ENCODE measurements around the gene PEX11B.

The PEX11B gene

DNA sequence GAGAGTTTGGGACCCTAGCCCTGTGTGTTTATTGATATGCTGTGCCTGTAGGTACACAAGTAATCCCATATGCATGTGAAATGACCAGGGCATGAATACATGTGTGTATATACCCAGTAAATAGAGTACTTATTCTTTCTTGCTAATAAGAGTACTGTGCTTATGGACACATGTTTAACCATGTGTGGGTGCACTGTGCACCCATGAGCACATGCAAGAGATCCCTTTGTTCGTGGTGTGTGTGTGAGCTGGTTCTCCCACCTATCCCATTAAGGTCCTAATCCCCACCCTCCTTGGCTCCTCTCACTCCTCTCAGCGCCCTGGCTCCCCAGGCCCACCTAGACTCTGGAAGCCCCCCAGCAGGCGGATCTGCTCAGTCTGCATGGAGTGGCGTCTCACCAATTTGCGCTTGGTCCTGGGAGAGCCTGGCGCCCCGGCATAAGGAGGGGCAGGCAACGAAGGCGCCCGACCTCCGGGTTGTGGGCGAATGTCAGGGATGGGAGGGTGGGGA is 41.5 kb upstream of the PEX11B start:
- no peaks in the 10 kb centered on the region for H3K9me3 ChIP-seq (ENCODE audit: severe bottlenecking)
- H3K27me3 ChIP-seq (ENCODE audit: insufficient read depth, low read depth, severe bottlenecking): no peaks in the 10 kb centered on the region
- TF ChIP-seq, protein P1, sequence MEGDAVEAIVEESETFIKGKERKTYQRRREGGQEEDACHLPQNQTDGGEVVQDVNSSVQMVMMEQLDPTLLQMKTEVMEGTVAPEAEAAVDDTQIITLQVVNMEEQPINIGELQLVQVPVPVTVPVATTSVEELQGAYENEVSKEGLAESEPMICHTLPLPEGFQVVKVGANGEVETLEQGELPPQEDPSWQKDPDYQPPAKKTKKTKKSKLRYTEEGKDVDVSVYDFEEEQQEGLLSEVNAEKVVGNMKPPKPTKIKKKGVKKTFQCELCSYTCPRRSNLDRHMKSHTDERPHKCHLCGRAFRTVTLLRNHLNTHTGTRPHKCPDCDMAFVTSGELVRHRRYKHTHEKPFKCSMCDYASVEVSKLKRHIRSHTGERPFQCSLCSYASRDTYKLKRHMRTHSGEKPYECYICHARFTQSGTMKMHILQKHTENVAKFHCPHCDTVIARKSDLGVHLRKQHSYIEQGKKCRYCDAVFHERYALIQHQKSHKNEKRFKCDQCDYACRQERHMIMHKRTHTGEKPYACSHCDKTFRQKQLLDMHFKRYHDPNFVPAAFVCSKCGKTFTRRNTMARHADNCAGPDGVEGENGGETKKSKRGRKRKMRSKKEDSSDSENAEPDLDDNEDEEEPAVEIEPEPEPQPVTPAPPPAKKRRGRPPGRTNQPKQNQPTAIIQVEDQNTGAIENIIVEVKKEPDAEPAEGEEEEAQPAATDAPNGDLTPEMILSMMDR (IDR thresholded peaks at IDR 0.05; ENCODE audit: low read depth, low read length): no peak
- no peak for DNase-seq
- H3K4me3 ChIP-seq (ENCODE audit: low read depth, low read length): peak overlapping the region; percentile 75
- H3K36me3 ChIP-seq: no peaks in the 10 kb centered on the region
- peak overlapping the region; percentile 26 for H3K27ac ChIP-seq

DNA sequence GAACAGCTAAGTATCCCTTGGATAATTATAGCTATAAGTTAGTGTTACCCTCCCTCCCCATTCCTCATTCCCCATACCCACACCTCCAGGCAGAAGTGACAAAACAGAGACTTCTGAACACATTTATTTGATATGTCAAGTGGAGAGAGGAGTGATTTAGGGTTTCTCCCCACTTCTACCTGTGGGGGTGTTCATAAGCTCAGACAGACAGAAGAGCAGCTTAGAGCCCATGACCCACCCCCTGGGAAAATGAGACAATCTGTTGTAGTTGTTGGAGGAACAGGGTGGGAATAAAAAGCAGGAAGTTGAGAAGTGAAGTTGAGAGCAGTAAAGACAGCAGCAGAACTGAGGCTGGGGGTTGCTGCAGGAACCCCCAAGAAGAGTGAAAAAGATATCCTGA is 40.8 kb upstream of the PEX11B start:
- DNase-seq: no peak
- TF ChIP-seq, protein P1 (IDR thresholded peaks at IDR 0.05; ENCODE audit: low read depth, low read length): no peak
- Histone ChIP-seq H3K36me3 (no peaks in the 10 kb centered on the region; the same call in 1 of the 2 replicates), H3K9me3 (ENCODE audit: severe bottlenecking) (no peaks in the 10 kb centered on the region), H3K4me3 (ENCODE audit: low read depth, low read length) (peak overlapping the region; percentile 75; the same call in 1 of the 2 replicates), H3K27ac (no peak overlapping the region), H3K27me3 (ENCODE audit: insufficient read depth, low read depth, severe bottlenecking) (no peaks in the 10 kb centered on the region)

DNA sequence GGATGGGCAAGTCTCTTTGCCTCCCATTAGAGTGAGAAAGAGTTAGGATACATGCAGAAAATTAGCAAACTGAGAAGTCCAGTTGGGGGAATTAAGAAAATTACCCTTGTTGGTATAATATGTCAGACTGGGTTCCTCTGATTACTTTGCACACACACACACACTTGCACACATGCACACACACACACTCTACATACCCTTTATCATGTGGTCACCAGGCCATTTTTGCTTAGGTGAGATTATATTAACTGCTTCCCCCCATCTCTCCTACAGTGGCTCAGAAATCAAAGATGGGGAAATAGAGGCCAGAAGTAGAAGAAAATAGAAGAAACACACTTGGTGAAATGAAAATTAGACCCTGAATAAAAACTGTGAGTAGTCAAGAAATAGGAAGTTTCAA is 40.2 kb upstream of the PEX11B start:
- no peak for DNase-seq
- H3K27me3 ChIP-seq (ENCODE audit: insufficient read depth, low read depth, severe bottlenecking): no peaks in the 10 kb centered on the region

DNA sequence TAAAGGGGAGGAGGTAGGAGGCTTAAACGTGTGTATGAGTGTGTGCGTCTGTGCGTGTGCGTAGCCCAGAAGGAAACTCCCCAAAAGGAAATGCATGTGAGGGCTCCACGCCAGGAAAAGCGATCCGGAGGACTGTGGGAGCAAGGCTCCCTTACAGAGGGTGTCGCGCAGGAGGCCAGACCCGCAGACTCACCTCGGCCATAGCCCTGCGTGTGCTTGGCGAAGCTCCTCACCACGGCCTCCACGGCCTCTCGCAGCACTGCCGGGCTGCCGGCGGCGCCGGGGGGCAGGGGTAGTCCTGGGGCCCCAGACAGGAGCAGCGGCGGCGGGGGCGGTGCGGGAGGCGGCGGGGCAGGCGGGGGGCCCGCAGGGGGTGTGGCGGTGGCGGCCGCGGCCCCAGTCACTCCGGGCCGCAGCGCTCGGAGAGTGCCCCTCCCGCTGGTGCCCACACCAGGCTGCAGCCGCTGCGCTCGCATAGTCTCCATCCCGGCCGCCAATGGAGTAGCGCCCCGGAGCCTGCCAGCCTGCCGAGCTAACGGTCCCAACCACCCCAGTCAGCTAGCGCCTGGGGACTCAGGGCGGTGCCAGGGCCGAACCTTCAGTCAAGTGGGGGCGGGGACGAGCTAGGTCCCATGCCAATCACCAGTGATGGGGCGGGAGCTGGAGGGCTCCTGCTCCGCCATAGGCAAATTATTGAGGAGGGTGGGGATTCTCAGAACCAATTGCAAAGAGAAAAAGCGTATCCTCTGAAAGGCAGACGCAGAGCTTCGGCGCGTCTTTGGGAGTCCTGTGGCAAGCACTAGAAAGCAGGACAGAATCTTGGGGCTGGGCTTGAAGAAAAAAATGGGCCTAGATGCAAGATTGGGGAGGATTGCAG is 39.2 kb upstream of the PEX11B start, which contains the start of gene LIX1L:
LIX1L (minus strand) TSS at position 575 of the 877 bp plus-strand sequence; CDS start at position 485, 90 bp downstream.
- Histone ChIP-seq H3K9me3 (ENCODE audit: severe bottlenecking) (no peaks in the 10 kb centered on the region), H3K27ac (peak within 1 kb of the TSS; percentile 69), H3K36me3 (no peaks in the 10 kb centered on the region; the same call in 1 of the 2 replicates), H3K4me3 (ENCODE audit: low read depth, low read length) (peak within 1 kb of the TSS; percentile 57), H3K27me3 (ENCODE audit: insufficient read depth, low read depth, severe bottlenecking) (no peaks in the 10 kb centered on the region)
- TF ChIP-seq, protein P1 (IDR thresholded peaks at IDR 0.05; ENCODE audit: low read depth, low read length): 0 out of 2 replicates have a peak, but pooled peaks have one; percentile 0
- DNase-seq: peak; percentile 100

More for the DNA sequence above, 40.2 kb upstream of the PEX11B start:
- no peak overlapping the region; the same call in 1 of the 2 replicates for H3K27ac ChIP-seq
- TF ChIP-seq, protein P1 (IDR thresholded peaks at IDR 0.05; ENCODE audit: low read depth, low read length): no peak
- no peaks in the 10 kb centered on the region; the same call in 1 of the 2 replicates for H3K36me3 ChIP-seq
- H3K4me3 ChIP-seq (ENCODE audit: low read depth, low read length): no peak overlapping the region
- H3K9me3 ChIP-seq (ENCODE audit: severe bottlenecking): no peaks in the 10 kb centered on the region

DNA sequence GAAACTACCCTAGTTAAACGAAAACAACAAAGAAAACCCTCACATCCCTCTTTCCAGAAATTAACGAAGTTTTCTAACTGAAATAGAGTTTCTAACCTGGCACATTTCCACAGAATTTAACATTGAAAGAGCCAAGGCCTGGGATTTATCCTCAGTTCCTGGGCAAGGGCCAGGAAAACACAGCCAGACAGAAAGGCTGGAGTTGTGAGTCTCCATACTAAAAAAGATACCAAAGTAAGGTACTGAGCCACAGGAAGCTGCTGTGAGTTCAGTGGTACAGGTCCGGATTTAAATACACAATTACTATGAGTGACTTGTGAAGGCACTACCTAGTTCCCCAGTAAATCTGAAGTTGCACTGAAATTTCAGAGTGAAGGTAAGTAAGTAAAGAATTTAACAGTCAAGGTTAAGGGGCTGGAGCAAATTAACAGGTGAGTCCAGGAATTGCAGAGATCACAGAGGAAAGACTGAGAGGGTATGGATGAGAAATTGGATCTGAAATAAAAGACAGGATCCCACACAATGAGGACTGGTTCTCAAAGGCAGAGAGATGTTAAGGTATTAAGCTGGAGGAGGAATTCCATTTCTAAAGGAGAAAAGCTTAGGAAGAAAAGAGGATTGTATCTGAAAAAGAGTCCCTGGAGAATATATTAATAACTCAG is 38.4 kb upstream of the PEX11B start:
- no peak for DNase-seq
- peak overlapping the region; percentile 69 for H3K27ac ChIP-seq
- no peaks in the 10 kb centered on the region for H3K27me3 ChIP-seq (ENCODE audit: insufficient read depth, low read depth, severe bottlenecking)
- TF ChIP-seq, protein P1 (IDR thresholded peaks at IDR 0.05; ENCODE audit: low read depth, low read length): no peak
- H3K36me3 ChIP-seq: peaks cover 3% of the 10 kb centered on the region
- peak overlapping the region; percentile 57 for H3K4me3 ChIP-seq (ENCODE audit: low read depth, low read length)
- H3K9me3 ChIP-seq (ENCODE audit: severe bottlenecking): no peaks in the 10 kb centered on the region
